Stimulated activated CD4-positive, alpha-beta T cell treated with anti-CD3 and anti-CD28 coated beads, Interleukin-15, amount 100 ng/mL, for 24 hours (primary cell): ENCODE results near the gene PGAP1.

Experiments
- DNase-seq: peaks from one replicate; pipeline ENCODE4 v3.0.0-alpha.2; 2020

Gene PGAP1

GRCh38 chr2:196926562-196927375 is at the start of gene PGAP1:
TSS of gene PGAP1 (minus strand) at chr2:196926707. CDS start at chr2:196926616, 91 bp downstream.
- DNase-seq = peak; percentile 92

GRCh38 chr2:196974970-196975369 is 48.5 kb upstream of the PGAP1 start:
- no peak for DNase-seq

GRCh38 chr2:196971574-196972279 is 45.2 kb upstream of the PGAP1 start:
- peak; percentile 14 for DNase-seq

GRCh38 chr2:196970099-196970498 is 43.6 kb upstream of the PGAP1 start:
- no peak for DNase-seq

GRCh38 chr2:196968516-196968915 is 42.0 kb upstream of the PGAP1 start:
- DNase-seq = no peak

- no peak for DNase-seq
These were observed 41.3 kb upstream of the PGAP1 start for GRCh38 chr2:196967775-196968174.

- no peak for DNase-seq
These were observed 40.6 kb upstream of the PGAP1 start for GRCh38 chr2:196967116-196967515.

- DNase-seq = no peak
These were observed 39.6 kb upstream of the PGAP1 start for GRCh38 chr2:196966061-196966460.

GRCh38 chr2:196965651-196966050 is 39.1 kb upstream of the PGAP1 start:
- DNase-seq = no peak

GRCh38 chr2:196963961-196964360 is 37.5 kb upstream of the PGAP1 start:
- no peak for DNase-seq

- no peak for DNase-seq
These were observed 36.5 kb upstream of the PGAP1 start for GRCh38 chr2:196963043-196963442.

GRCh38 chr2:196962325-196962724 is 35.8 kb upstream of the PGAP1 start:
- no peak for DNase-seq

GRCh38 chr2:196961889-196962288 is 35.4 kb upstream of the PGAP1 start:
- DNase-seq = no peak

GRCh38 chr2:196959734-196960338 is 33.3 kb upstream of the PGAP1 start:
- DNase-seq = no peak

- no peak for DNase-seq
These were observed 32.8 kb upstream of the PGAP1 start for GRCh38 chr2:196959281-196959680.

GRCh38 chr2:196957881-196958525 is 31.5 kb upstream of the PGAP1 start:
- no peak for DNase-seq

- DNase-seq = no peak
These were observed 30.9 kb upstream of the PGAP1 start for GRCh38 chr2:196957442-196957841.

- no peak for DNase-seq
These were observed 29.6 kb upstream of the PGAP1 start for GRCh38 chr2:196956069-196956468.

GRCh38 chr2:196955036-196955435 is 28.5 kb upstream of the PGAP1 start:
- no peak for DNase-seq

- DNase-seq = no peak
These were observed 27.5 kb upstream of the PGAP1 start for GRCh38 chr2:196954001-196954400.

- DNase-seq = no peak
These were observed 26.4 kb upstream of the PGAP1 start for GRCh38 chr2:196952936-196953335.

GRCh38 chr2:196951973-196952372 is 25.5 kb upstream of the PGAP1 start:
- DNase-seq = no peak

- no peak for DNase-seq
These were observed 22.6 kb upstream of the PGAP1 start for GRCh38 chr2:196949116-196949515.
